Astrocyte (in vitro differentiated cells and primary cell): ENCODE results near the gene HFM1.
"Not testable (repeated sequence)": the region's sequence is repeated elsewhere in the genome, so short reads cannot be mapped to it uniquely, and the experiment has no call there.

Experiments used
- EZH2 ChIP-seq: IDR thresholded peaks from 2 replicates; pipeline ENCODE4 v1.6.1; 2012; ENCODE audit warnings: mild to moderate bottlenecking, low read length, inconsistent platforms; ENCODE audit not compliant: insufficient read depth
- TF ChIP-seq, protein P1 (sequence below): IDR thresholded peaks from 2 replicates; pipeline ENCODE4 v1.5.1; 2011; ENCODE audit warnings: low read depth, mild to moderate bottlenecking, inconsistent platforms, low read length, moderate library complexity; ENCODE audit not compliant: insufficient read depth

DNA sequence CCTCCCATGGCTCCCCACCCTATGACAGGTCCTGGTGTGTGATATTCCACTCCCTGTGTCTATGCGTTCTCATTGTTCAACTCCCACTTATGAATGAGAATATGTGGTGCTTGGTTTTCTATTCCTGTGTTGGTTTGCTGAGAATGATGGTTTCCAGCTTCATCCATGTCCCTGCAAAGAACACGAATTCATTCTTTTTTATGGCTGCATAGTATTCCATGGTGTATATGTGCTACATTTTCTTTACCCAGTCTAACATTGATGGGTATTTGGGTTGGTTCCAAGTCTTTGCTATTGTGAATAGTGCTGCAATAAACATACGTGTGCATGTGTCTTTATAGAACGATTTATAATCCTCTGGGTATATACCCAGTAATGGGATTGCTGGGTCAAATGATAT is 17.9 kb upstream of the HFM1 start:
- TF ChIP-seq, protein P1, sequence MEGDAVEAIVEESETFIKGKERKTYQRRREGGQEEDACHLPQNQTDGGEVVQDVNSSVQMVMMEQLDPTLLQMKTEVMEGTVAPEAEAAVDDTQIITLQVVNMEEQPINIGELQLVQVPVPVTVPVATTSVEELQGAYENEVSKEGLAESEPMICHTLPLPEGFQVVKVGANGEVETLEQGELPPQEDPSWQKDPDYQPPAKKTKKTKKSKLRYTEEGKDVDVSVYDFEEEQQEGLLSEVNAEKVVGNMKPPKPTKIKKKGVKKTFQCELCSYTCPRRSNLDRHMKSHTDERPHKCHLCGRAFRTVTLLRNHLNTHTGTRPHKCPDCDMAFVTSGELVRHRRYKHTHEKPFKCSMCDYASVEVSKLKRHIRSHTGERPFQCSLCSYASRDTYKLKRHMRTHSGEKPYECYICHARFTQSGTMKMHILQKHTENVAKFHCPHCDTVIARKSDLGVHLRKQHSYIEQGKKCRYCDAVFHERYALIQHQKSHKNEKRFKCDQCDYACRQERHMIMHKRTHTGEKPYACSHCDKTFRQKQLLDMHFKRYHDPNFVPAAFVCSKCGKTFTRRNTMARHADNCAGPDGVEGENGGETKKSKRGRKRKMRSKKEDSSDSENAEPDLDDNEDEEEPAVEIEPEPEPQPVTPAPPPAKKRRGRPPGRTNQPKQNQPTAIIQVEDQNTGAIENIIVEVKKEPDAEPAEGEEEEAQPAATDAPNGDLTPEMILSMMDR = not testable (repeated sequence)
- TF ChIP-seq EZH2 = not testable (repeated sequence)
